ENCODE results near the gene WDR55. TPM values are rescaled to one million over a fixed set of nuclear protein-coding genes. Genes with fewer than 3 reads are reported as not detected.
A peak's percentile ranks its signal among the peaks of the same experiment; 100 is the strongest.

Gene WDR55
- total and polyA plus RNA-seq, 2 of the 13 experiments (the other 11 are each of a cell fraction or from before 2014, with no cell fraction given): 17.7 to 18.2 TPM

GRCh38 chr5:140639148-140639981 is 25.3 kb upstream of the WDR55 start, which contains the start of gene TMCO6 (continued):
- peak; percentile 65; the same call in 1 of the 2 replicates for TF ChIP-seq NFKBIZ (CRISPR knock-in tag; IDR thresholded peaks at IDR 0.05)
- TF ChIP-seq ZFP1 (CRISPR knock-in tag; IDR thresholded peaks at IDR 0.05): 0 out of 2 replicates have a peak, but pooled peaks have one; percentile 45
- peak; percentile 85 for TF ChIP-seq NR2F2 (IDR thresholded peaks at IDR 0.05; ENCODE audit: borderline replicate concordance, low read depth)
- TF ChIP-seq GMEB2 (CRISPR knock-in tag; IDR thresholded peaks at IDR 0.05; ENCODE audit: low read depth): 0 out of 2 replicates have a peak, but pooled peaks have one; percentile 34
- TF ChIP-seq KLF15 (CRISPR knock-in tag; IDR thresholded peaks at IDR 0.05; ENCODE audit: borderline replicate concordance): no peak
- no peak for TF ChIP-seq THYN1 (CRISPR knock-in tag; IDR thresholded peaks at IDR 0.05; ENCODE audit: borderline replicate concordance, low read depth)
- peak; percentile 28; the same call in 1 of the 2 replicates for TF ChIP-seq SP4 (CRISPR knock-in tag; IDR thresholded peaks at IDR 0.05)
- peak; percentile 31; the same call in 1 of the 2 replicates for TF ChIP-seq ZBTB7B (CRISPR knock-in tag; IDR thresholded peaks at IDR 0.05)
- TF ChIP-seq ELF3 (CRISPR knock-in tag; IDR thresholded peaks at IDR 0.05): peak; percentile 85
- no peak for TF ChIP-seq CSRNP1 (CRISPR knock-in tag; IDR thresholded peaks at IDR 0.05)
- peak; percentile 85 for TF ChIP-seq RBM39 (IDR thresholded peaks at IDR 0.05; ENCODE audit: low read depth, low read length, poor library complexity, severe bottlenecking)
- peak; percentile 81 for TF ChIP-seq HDAC1 (CRISPR knock-in tag; IDR thresholded peaks at IDR 0.05)
- no peak for TF ChIP-seq FIP1L1 (IDR thresholded peaks at IDR 0.05; ENCODE audit: borderline replicate concordance, insufficient read depth, low read depth, low read length)
- 0 out of 2 replicates have a peak, but pooled peaks have one; percentile 58 for TF ChIP-seq CCDC6 (CRISPR knock-in tag; IDR thresholded peaks at IDR 0.05)
- 0 out of 2 replicates have a peak, but pooled peaks have one; percentile 45 for TF ChIP-seq ZNF790 (CRISPR knock-in tag; IDR thresholded peaks at IDR 0.05; ENCODE audit: borderline replicate concordance)
- TF ChIP-seq PATZ1 (CRISPR knock-in tag; IDR thresholded peaks at IDR 0.05): peak; percentile 74
- peak; percentile 49; the same call in 1 of the 2 replicates for TF ChIP-seq ZBTB38 (CRISPR knock-in tag; IDR thresholded peaks at IDR 0.05)
- TF ChIP-seq ZFP90 (CRISPR knock-in tag; IDR thresholded peaks at IDR 0.05; ENCODE audit: borderline replicate concordance): peak; percentile 76; the same call in 1 of the 2 replicates
- peak; percentile 88 for TF ChIP-seq DMAP1 (CRISPR knock-in tag; IDR thresholded peaks at IDR 0.05)
- TF ChIP-seq HMG20B (CRISPR knock-in tag; conservative IDR thresholded peaks at IDR 0.05): peak; percentile 50
- TF ChIP-seq MATR3 (CRISPR knock-in tag; IDR thresholded peaks at IDR 0.05): no peak
- peak in 1 of 2 experiments; percentile 12; a peak in 1 of 4 replicates for TF ChIP-seq MAFK (conservative IDR thresholded peaks at IDR 0.05 in 1 of 2, IDR thresholded peaks at IDR 0.05 in 1 of 2; ENCODE audit: low read length in 2 of 2)
- no peak for TF ChIP-seq JUNB (CRISPR knock-in tag; IDR thresholded peaks at IDR 0.05; ENCODE audit: borderline replicate concordance)

Data from HepG2 (cell line).